B cell (primary cell): ENCODE measurements around the gene GRK1.

Experiments used
- EZH2 ChIP-seq: IDR thresholded peaks from 2 replicates; pipeline ENCODE4 v1.6.1; 2012; ENCODE audit warnings: borderline replicate concordance, low read depth, mild to moderate bottlenecking, moderate library complexity, low read length; ENCODE audit not compliant: insufficient read depth, poor library complexity, severe bottlenecking
- TF ChIP-seq, protein P1 (sequence below): fragments of 200-600 bp; IDR thresholded peaks from one replicate; pipeline ENCODE4 v1.8.0; 2022; ENCODE audit warnings: antibody characterized with exemption, mild to moderate bottlenecking

DNA sequence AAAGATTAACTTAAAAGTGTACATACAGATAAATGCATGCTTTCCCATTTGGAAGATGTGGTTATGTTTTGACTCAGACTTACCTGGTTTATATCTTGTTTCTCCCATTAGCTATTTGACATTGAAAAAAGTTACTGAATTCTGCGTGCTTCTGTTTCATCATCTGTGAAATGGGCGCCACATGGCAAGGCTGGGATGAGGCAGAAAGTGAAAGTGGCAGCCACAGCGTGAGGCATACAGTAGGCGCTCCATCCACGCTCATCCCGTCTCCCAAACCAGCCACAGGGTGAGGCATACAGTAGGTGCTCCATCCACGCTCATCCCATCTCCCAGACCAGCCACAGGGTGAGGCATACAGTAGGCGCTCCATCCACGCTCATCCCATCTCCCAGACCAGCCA, 78.0 kb downstream of the GRK1 start:
- TF ChIP-seq, protein P1, sequence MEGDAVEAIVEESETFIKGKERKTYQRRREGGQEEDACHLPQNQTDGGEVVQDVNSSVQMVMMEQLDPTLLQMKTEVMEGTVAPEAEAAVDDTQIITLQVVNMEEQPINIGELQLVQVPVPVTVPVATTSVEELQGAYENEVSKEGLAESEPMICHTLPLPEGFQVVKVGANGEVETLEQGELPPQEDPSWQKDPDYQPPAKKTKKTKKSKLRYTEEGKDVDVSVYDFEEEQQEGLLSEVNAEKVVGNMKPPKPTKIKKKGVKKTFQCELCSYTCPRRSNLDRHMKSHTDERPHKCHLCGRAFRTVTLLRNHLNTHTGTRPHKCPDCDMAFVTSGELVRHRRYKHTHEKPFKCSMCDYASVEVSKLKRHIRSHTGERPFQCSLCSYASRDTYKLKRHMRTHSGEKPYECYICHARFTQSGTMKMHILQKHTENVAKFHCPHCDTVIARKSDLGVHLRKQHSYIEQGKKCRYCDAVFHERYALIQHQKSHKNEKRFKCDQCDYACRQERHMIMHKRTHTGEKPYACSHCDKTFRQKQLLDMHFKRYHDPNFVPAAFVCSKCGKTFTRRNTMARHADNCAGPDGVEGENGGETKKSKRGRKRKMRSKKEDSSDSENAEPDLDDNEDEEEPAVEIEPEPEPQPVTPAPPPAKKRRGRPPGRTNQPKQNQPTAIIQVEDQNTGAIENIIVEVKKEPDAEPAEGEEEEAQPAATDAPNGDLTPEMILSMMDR, result no peak
- no peak for TF ChIP-seq EZH2
